ENCODE results near the gene SPAG16. TPM values are rescaled to one million over a fixed set of nuclear protein-coding genes. Genes with fewer than 3 reads are reported as not detected.

Gene SPAG16
- total RNA-seq, 1 experiment from 2014 or later: 13.0 TPM

DNA sequence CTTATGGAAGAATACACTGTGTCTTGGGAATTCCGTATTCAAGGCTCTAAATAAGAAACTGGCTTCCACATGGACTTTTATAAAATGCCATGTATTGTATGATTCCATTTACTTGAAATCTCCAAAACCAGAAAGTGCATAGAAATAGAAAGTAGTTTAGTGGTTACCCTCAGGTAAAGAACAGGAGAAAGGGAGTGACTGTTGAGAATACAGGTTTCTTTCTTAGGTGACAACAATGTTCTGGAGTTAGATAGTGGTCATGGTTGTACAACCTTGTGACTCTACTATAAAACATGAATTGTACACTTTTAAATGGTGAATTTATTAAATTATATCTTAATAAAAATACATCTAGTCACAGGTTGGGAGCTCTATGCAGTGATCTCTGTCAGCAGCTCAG lies 481.8 kb downstream of the SPAG16 start:
- no peak for DNase-seq (ENCODE audit: low read depth, low spot score)
- Histone ChIP-seq H3K27ac (ENCODE audit: low read length) (no peak overlapping the region), H3K4me3 (ENCODE audit: low read depth in 2 of 2, low read length in 2 of 2) (no peak overlapping the region), H3K9me3 (ENCODE audit: control insufficient read depth, insufficient read depth, low read depth, low read length) (no peaks in the 10 kb centered on the region), H3K27me3 (ENCODE audit: control insufficient read depth, insufficient read depth, low read length) (no peaks in the 10 kb centered on the region), H3K4me1 (ENCODE audit: control insufficient read depth, insufficient read depth, low read length) (no peaks in the 10 kb centered on the region), H3K36me3 (ENCODE audit: control insufficient read depth, insufficient read depth, low read length) (no peaks in the 10 kb centered on the region)
- ATAC-seq: no peak
- intact Hi-C loops (cut with micrococcal nuclease; ENCODE audit: unreplicated experiment): no loop called here
- no TSS peak for BruUV-seq (replicated peaks)
- in situ Hi-C loops (cut with HindIII; ENCODE audit: low pct_unique_long_range_greater_than_20kb, low sequenced_read_pairs): no loop called here
- CTCF ChIA-PET: no interaction called here
- no peak for TF ChIP-seq TCF7L2 (IDR thresholded peaks at IDR 0.05; ENCODE audit: low read depth, low read length)
- TF ChIP-seq, protein P1, sequence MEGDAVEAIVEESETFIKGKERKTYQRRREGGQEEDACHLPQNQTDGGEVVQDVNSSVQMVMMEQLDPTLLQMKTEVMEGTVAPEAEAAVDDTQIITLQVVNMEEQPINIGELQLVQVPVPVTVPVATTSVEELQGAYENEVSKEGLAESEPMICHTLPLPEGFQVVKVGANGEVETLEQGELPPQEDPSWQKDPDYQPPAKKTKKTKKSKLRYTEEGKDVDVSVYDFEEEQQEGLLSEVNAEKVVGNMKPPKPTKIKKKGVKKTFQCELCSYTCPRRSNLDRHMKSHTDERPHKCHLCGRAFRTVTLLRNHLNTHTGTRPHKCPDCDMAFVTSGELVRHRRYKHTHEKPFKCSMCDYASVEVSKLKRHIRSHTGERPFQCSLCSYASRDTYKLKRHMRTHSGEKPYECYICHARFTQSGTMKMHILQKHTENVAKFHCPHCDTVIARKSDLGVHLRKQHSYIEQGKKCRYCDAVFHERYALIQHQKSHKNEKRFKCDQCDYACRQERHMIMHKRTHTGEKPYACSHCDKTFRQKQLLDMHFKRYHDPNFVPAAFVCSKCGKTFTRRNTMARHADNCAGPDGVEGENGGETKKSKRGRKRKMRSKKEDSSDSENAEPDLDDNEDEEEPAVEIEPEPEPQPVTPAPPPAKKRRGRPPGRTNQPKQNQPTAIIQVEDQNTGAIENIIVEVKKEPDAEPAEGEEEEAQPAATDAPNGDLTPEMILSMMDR (IDR thresholded peaks at IDR 0.05): no peak
- TF ChIP-seq, protein P2, sequence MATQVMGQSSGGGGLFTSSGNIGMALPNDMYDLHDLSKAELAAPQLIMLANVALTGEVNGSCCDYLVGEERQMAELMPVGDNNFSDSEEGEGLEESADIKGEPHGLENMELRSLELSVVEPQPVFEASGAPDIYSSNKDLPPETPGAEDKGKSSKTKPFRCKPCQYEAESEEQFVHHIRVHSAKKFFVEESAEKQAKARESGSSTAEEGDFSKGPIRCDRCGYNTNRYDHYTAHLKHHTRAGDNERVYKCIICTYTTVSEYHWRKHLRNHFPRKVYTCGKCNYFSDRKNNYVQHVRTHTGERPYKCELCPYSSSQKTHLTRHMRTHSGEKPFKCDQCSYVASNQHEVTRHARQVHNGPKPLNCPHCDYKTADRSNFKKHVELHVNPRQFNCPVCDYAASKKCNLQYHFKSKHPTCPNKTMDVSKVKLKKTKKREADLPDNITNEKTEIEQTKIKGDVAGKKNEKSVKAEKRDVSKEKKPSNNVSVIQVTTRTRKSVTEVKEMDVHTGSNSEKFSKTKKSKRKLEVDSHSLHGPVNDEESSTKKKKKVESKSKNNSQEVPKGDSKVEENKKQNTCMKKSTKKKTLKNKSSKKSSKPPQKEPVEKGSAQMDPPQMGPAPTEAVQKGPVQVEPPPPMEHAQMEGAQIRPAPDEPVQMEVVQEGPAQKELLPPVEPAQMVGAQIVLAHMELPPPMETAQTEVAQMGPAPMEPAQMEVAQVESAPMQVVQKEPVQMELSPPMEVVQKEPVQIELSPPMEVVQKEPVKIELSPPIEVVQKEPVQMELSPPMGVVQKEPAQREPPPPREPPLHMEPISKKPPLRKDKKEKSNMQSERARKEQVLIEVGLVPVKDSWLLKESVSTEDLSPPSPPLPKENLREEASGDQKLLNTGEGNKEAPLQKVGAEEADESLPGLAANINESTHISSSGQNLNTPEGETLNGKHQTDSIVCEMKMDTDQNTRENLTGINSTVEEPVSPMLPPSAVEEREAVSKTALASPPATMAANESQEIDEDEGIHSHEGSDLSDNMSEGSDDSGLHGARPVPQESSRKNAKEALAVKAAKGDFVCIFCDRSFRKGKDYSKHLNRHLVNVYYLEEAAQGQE (IDR thresholded peaks at IDR 0.05; ENCODE audit: insufficient read depth in 1 of 2, low read depth in 2 of 2, low read length in 1 of 2): no peak
- POLR2A ChIA-PET: no interaction called here

DNA sequence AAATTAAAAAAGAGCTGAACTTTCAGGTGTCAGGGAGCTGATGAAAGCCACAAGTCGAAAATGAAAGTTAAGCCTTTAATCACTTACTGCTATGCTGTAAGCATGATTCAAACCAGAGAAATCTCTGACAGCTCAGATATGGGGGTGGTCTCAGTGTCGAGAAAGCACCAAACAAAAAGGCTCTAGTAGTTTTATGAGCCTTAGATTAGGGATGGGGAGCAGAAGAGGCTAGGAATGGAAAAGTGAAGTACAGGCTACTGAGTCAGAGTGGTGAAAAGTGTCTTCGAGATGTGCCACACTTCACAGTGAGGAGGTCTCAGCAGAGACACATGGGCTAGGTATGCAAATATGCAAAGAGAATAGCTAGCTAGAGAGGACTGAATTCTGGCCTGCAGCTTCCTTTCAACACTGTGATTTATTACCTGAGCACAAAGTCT lies 482.2 kb downstream of the SPAG16 start:
- no peak for ATAC-seq
- ChIA-PET POLR2A (no interaction called here), CTCF (no interaction called here)

More for the DNA sequence above, 482.2 kb downstream of the SPAG16 start:
- in situ Hi-C loops (cut with HindIII; ENCODE audit: low pct_unique_long_range_greater_than_20kb, low sequenced_read_pairs): no loop called here
- intact Hi-C loops (cut with micrococcal nuclease; ENCODE audit: unreplicated experiment): no loop called here
- no TSS peak for BruUV-seq (replicated peaks)
- Histone ChIP-seq H3K27me3 (ENCODE audit: control insufficient read depth, insufficient read depth, low read length) (no peaks in the 10 kb centered on the region), H3K36me3 (ENCODE audit: control insufficient read depth, insufficient read depth, low read length) (no peaks in the 10 kb centered on the region), H3K4me3 (ENCODE audit: low read depth in 2 of 2, low read length in 2 of 2) (no peak overlapping the region), H3K4me1 (ENCODE audit: control insufficient read depth, insufficient read depth, low read length) (no peaks in the 10 kb centered on the region), H3K9me3 (ENCODE audit: control insufficient read depth, insufficient read depth, low read depth, low read length) (no peaks in the 10 kb centered on the region), H3K27ac (ENCODE audit: low read length) (no peak overlapping the region)
- no peak for DNase-seq (ENCODE audit: low read depth, low spot score)
- TF ChIP-seq SIN3A (IDR thresholded peaks at IDR 0.05; ENCODE audit: borderline replicate concordance, insufficient read depth, low read depth, low read length) (no peak), POLR2AphosphoS5 (IDR thresholded peaks at IDR 0.05; ENCODE audit: low read depth, low read length) (no peak), TCF7L2 (IDR thresholded peaks at IDR 0.05; ENCODE audit: low read depth, low read length) (no peak)
- TF ChIP-seq, protein P1 (IDR thresholded peaks at IDR 0.05): no peak
- TF ChIP-seq, protein P2 (IDR thresholded peaks at IDR 0.05; ENCODE audit: insufficient read depth in 1 of 2, low read depth in 2 of 2, low read length in 1 of 2): no peak

All from Panc1 (cell line).